HG02759 (cell line): ENCODE data around the gene GPR162.

ENCODE experiments used
- ATAC-seq: cut with Tn5 transposase; IDR thresholded peaks from one replicate; pipeline ENCODE4 v1.9.1; 2021; ENCODE audit warnings: mild to moderate bottlenecking, moderate library complexity; ENCODE audit not compliant: unreplicated experiment

The GPR162 gene

GRCh38 chr12:6820166-6820565, 1.5 kb upstream of the GPR162 start:
- no peak for ATAC-seq

DNA sequence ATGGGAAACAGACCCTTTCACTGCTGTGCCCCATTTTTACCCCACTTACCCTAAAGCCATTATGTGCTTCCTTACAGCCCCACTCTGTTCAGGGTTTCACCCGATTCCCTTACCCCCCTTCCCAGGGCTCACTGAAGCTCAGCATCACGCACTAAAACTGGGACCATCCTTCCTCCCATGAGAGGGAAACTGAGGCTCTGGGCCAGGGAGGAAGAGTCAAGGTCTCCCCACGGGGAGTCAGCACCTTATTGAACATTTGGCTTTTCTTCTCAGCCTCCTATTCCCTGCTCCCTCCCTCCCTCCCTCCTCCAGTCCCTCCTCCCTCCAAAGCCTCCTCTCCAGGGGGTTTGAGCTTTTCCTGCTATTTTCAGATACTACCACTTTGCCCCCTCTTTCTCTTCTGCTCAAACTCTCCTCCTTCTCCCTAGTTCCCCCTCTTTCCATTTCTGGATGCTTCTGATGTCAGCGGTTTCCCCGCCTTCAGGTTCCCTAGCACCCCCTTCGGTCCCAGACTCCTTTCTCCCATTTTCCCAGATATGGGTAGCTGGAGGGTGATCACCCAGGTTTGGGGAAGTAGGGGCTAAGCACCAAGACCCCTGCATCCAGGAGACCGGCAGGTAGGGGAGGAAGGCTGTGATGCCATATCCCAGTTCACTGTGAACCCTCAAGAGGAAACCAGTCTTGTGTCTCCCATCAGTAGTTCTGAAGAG, 960 bp downstream of the GPR162 start:
- no peak for ATAC-seq

GRCh38 chr12:6823182-6824084, 1.8 kb downstream of the GPR162 start:
- no peak for ATAC-seq

GRCh38 chr12:6824085-6824775, 2.6 kb downstream of the GPR162 start:
- no peak for ATAC-seq

DNA sequence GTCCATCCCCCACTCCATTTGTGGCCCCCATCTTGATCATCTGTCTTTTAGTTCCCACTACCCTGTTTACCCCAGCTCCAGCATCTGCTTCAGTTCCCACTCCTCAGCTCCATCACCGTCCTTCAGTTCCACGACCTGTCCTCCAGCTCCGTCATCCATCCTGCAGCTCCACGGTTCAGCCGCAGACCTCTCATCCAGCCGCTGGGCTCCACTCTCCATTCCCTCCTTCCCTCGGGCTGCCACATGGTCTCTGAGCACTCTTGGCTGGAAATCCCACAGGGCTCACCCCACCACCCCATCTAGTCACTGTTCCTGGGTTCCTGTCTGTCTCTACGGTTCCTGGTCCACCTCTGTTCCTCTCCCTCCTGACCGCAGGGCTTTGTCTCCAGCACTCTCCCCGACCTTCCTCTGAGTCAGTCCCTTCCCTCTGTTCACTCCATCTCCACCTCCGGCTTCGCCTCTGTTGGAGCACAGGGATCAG, 3.3 kb downstream of the GPR162 start:
- ATAC-seq, result no peak

DNA sequence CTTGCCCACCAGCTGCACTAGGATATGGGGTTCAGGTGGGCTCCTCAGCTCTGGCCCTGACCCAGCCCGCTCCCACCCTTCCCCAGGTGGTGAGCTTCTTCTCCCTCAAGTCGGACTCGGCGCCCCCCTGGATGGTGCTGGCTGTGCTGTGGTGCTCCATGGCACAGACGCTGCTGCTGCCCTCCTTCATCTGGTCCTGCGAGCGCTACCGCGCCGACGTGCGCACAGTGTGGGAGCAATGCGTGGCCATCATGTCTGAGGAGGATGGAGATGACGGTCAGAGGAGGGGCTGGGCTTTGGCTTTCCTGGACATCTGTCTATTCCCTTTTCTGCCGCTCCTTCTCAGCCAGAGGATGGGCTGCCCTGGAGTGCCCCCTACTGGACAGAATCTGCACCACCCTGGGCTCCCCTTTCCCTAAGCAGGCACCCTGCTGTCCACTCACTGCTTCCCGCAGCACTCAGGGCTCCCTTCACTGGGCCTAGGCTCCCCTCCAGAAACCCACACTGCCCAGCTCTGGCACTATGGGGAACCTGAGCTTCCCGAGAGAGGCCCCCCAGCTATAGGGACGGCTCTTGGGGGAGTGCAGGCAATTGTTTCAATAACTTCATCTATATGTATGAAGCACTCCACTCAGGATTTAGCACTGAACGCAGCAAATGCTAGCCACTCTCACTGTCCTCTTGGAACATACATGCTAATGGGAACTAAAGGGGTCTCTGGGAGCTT, 3.9 kb downstream of the GPR162 start:
- ATAC-seq, result peak; percentile 42

- no peak for ATAC-seq
Observed at GRCh38 chr12:6826125-6826733, 4.6 kb downstream of the GPR162 start.

DNA sequence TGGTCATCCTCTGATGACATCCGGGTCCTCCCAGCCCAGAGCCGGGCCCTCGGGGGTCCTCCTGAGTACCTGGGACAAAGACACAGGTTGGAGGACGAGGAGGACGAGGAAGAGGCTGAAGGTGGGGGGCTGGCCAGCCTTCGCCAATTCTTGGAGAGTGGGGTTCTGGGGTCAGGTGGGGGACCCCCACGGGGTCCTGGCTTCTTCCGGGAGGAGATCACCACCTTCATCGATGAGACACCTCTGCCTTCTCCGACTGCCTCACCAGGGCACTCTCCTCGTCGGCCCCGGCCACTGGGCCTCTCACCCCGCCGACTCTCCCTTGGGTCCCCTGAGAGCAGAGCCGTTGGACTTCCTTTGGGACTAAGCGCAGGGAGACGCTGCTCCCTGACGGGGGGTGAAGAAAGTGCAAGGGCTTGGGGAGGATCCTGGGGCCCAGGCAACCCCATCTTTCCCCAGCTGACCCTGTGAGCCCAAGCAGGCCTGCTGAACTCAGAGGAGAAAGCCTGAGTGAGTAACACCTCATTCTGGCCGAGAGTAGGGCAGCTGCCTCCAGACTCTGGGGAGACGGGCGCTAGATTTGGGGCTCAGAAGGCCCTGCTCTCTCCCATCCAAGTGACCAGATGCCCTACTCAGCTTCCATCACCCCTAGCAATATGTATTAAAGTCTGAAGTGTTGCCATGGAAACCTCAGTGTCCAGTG, 5.3 kb downstream of the GPR162 start:
- no peak for ATAC-seq

DNA sequence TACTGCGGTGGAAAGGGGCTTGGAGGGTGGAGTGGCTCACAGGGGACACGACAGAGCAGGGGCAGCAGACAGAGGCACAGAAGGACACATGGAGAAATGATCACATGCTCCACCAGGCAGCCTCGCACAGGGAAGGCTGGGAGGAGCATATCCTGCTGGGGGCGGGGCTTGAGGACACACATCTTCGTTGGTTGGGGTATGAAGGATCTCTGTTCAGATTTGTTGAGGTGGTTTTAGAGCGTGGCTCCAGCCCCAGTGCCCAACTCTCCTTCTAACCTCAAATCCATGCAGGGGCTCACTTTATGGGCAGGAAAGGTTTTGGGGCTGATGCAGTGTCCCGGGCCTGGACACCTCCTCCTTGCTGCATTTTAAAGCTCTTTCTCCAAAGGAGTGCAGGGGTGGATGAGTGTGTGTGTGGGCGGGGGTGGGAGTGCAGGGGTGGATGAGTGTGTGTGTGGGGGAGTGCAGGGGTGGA, 5.9 kb downstream of the GPR162 start:
- no peak for ATAC-seq

DNA sequence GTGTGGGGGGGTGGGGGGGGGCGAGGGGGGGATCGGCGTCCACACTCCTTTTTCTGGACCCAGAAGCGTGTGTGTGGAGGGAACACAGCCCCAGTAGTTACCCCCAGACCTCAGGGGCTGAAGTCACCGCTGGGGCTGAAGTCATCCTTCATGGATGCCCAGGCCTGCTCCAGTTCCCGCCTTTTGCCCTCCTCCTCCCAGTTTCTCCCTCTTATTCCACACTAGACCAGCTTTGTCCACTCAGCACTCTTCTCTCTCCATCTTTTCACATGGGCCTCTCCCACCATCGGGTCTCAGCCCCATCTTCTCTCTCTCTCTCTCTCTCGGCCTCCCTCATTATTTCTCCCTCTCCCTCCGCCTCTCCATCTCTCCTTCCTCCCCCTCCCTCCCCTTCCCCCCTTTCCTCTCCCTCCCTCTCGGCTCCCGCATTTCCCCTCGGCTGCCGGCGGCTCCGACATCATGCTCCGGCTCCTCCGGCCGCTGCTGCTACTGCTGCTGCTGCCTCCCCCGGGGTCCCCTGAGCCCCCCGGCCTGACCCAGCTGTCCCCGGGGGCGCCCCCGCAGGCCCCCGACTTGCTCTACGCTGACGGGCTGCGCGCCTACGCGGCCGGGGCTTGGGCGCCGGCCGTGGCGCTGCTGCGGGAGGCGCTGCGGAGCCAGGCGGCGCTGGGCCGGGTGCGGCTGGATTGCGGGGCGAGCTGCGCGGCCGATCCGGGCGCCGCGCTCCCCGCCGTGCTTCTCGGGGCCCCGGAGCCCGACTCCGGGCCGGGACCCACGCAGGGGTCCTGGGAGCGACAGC, 6.6 kb downstream of the GPR162 start, which contains the start of gene P3H3:
Gene P3H3, plus strand, starts transcription at position 426 of the 799 bp plus-strand sequence. Its CDS starts 34 bp downstream, at position 460.
- peak; percentile 44 for ATAC-seq

- ATAC-seq, result peak; percentile 17
Observed at GRCh38 chr12:6828781-6829535, 7.3 kb downstream of the GPR162 start.

- no peak for ATAC-seq
Observed at GRCh38 chr12:6829536-6830220, 8.1 kb downstream of the GPR162 start.

GRCh38 chr12:6830286-6830890, 8.8 kb downstream of the GPR162 start:
- ATAC-seq, result no peak

GRCh38 chr12:6830999-6831398, 9.4 kb downstream of the GPR162 start:
- no peak for ATAC-seq

DNA sequence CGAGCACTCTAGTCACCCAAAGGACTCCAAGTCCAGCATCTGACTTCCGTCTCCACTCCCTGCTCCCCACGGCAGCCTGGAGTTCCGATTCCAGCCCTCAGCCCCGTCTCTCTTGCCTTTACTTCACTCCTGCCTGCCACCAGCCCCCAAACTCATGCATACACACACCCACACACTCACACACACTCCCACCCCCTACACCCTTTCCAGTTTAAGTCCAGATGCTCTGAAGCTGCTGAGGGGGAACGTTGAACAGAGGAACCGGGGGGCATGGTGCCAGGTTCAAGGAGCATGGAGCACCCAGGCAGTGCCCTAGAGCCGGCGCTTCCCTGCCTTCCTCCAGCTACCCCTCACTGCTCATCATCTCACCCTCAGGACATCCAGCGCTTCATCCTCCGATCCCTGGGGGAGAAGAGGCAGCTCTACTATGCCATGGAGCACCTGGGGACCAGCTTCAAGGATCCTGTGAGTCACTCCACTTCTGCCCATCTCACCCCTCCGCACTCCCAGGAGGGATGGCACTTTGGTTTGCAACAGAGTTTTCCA, 9.9 kb downstream of the GPR162 start:
- ATAC-seq, result no peak

GRCh38 chr12:6832125-6832524, 10.5 kb downstream of the GPR162 start:
- no peak for ATAC-seq
